CD14-positive monocyte (primary cell): ENCODE measurements around the gene PHAF1. TPM values are rescaled to one million over a fixed set of nuclear protein-coding genes. Genes with fewer than 3 reads are reported as not detected.

Experiments
- DNase-seq, 3 donors: peaks; one replicate each; pipeline ENCODE4 v3.0.0-alpha.2; 2011 to 2022
- H2AFZ ChIP-seq: 2 replicates; pipeline ENCODE4 v1.6.0; 2012; ENCODE audit warnings: mild to moderate bottlenecking, low read depth, low read length, inconsistent platforms; ENCODE audit not compliant: insufficient read depth, poor library complexity, severe bottlenecking
- H3K27ac ChIP-seq, 2 donors: 1 replicate in 1 of 2; 2 replicates in 1 of 2; pipeline ENCODE4 v1.5.1; 2012 to 2013; ENCODE audit warnings: low read length in 2 of 2, control low read depth in 1 of 2, inconsistent platforms in 1 of 2, low read depth in 1 of 2, mild to moderate bottlenecking in 1 of 2
- H3K27me3 ChIP-seq, 2 donors: one replicate each; pipeline versions ENCODE4 v1.6.0 to v1.6.1; 2011 to 2013; ENCODE audit warnings: low read length in 2 of 2; ENCODE audit not compliant: control insufficient read depth in 2 of 2, insufficient read depth in 2 of 2
- H3K36me3 ChIP-seq, 2 donors: replicated peaks in 1 of 2; 1 replicate in 1 of 2; 2 replicates in 1 of 2; pipeline versions ENCODE4 v1.5.1 to v1.6.1; 2012 to 2013; ENCODE audit warnings: low read length in 2 of 2, control low read depth in 1 of 2, inconsistent platforms in 1 of 2, mild to moderate bottlenecking in 1 of 2; ENCODE audit not compliant: insufficient read depth in 2 of 2, control insufficient read depth in 1 of 2
- H3K4me1 ChIP-seq, 2 donors: 1 replicate in 1 of 2; 2 replicates in 1 of 2; pipeline versions ENCODE4 v1.5.1 to v1.6.1; 2012 to 2013; ENCODE audit warnings: low read length in 2 of 2, control low read depth in 1 of 2, inconsistent platforms in 1 of 2, mild to moderate bottlenecking in 1 of 2, moderate library complexity in 1 of 2; ENCODE audit not compliant: insufficient read depth in 2 of 2, control insufficient read depth in 1 of 2
- H3K4me2 ChIP-seq: replicated peaks from 2 replicates; pipeline ENCODE3; 2012; ENCODE audit warnings: low read length, moderate library complexity, mild to moderate bottlenecking; ENCODE audit not compliant: poor library complexity, severe bottlenecking; ENCODE audit errors: extremely low read depth
- H3K4me3 ChIP-seq, 3 experiments: fragments of 200-600 bp in 1 of 3; sonication (generic) in 1 of 3; replicated peaks in 1 of 3; 1 replicate in 2 of 3; 2 replicates in 1 of 3; pipeline ENCODE4 v1.5.1; 2011 to 2013; ENCODE audit warnings: low read length in 3 of 3, mild to moderate bottlenecking in 3 of 3, control low read depth in 2 of 3, low read depth in 2 of 3, inconsistent platforms in 1 of 3, moderate library complexity in 1 of 3
- H3K79me2 ChIP-seq: 2 replicates; pipeline ENCODE4 v1.6.0; 2012; ENCODE audit warnings: mild to moderate bottlenecking, control low read depth, inconsistent platforms, low read length, moderate library complexity; ENCODE audit not compliant: insufficient read depth
- H3K9ac ChIP-seq: 2 replicates; pipeline ENCODE4 v1.6.0; 2017; ENCODE audit warnings: low read length, mild to moderate bottlenecking; ENCODE audit not compliant: insufficient read depth, poor library complexity, severe bottlenecking
- H3K9me3 ChIP-seq, 2 donors: replicated peaks in 1 of 2; 1 replicate in 1 of 2; 2 replicates in 1 of 2; pipeline versions ENCODE4 v1.5.1 to v1.6.1; 2012 to 2013; ENCODE audit warnings: low read length in 2 of 2, control low read depth in 1 of 2; ENCODE audit not compliant: control insufficient read depth in 1 of 2, insufficient read depth in 1 of 2
- H4K20me1 ChIP-seq: 2 replicates; pipeline ENCODE4 v1.6.0; 2012; ENCODE audit warnings: mild to moderate bottlenecking, low read length, control low read depth, moderate library complexity; ENCODE audit not compliant: insufficient read depth
- H3K27ac Mint-ChIP-seq, 7 donors: one replicate each; pipeline ENCODE4 v1.8.0; 2020; ENCODE audit warnings: mild to moderate bottlenecking in 7 of 7, mixed read lengths in 7 of 7, moderate library complexity in 6 of 7, inconsistent platforms in 2 of 7
- H3K27me3 Mint-ChIP-seq, 3 donors: one replicate each; pipeline ENCODE4 v1.8.0; 2021 to 2022; ENCODE audit warnings: low read depth in 3 of 3, mild to moderate bottlenecking in 3 of 3, mixed read lengths in 3 of 3, moderate library complexity in 3 of 3, inconsistent platforms in 1 of 3
- H3K36me3 Mint-ChIP-seq, 2 donors: one replicate each; pipeline ENCODE4 v1.8.0; 2020; ENCODE audit warnings: mixed read lengths in 2 of 2, inconsistent platforms in 1 of 2, mild to moderate bottlenecking in 1 of 2
- H3K4me1 Mint-ChIP-seq: one replicate; pipeline ENCODE4 v1.8.0; 2020; ENCODE audit warnings: mild to moderate bottlenecking, mixed read lengths
- H3K4me3 Mint-ChIP-seq, 2 donors: one replicate each; pipeline ENCODE4 v1.8.0; 2020; ENCODE audit warnings: mild to moderate bottlenecking in 2 of 2, mixed read lengths in 2 of 2, moderate library complexity in 1 of 2
- H3K9me3 Mint-ChIP-seq, 7 donors: one replicate each; pipeline ENCODE4 v1.8.0; 2020 to 2022; ENCODE audit warnings: mixed read lengths in 7 of 7, mild to moderate bottlenecking in 6 of 7, moderate library complexity in 6 of 7, inconsistent platforms in 2 of 7
- WGBS: methylation state at CpG from one replicate; pipeline ENCODE4 v1.1.5; 2013; ENCODE audit warnings: missing lambda C conversion rate; ENCODE audit not compliant: insufficient coverage; 5-methylcytosine and 5-hydroxymethylcytosine counted together
- intact Hi-C, 2 donors: fragments of 100-400 bp; cut with micrococcal nuclease; formaldehyde crosslinking; loops; one replicate each; pipeline versions ENCODE4 v1.15.0 to v1.15.1; 2023
- polyA plus RNA-seq, 3 donors: library from polyadenylated mRNA; depleted of rRNA in 1 of 3; unstranded in 2 of 3; stranded (reverse) in 1 of 3; fragments of 300-500 nt in 2 of 3; fragments of >200 nt in 1 of 3; fragmentation: Illumina TruSeq in 2 of 3; gene quantifications; 1 replicate in 2 of 3; 2 replicates in 1 of 3; pipeline ENCODE4 v1.2.3, GENCODE V29; 2012 to 2021
- TF ChIP-seq, protein P1 (sequence below): fragments of 200-600 bp; IDR thresholded peaks from one replicate; pipeline ENCODE4 v1.8.0; 2022; ENCODE audit warnings: antibody characterized with exemption, mild to moderate bottlenecking

PHAF1 gene
- polyA plus RNA-seq, 3 donors = 18.8 to 68.2 (median 26.5) TPM

DNA sequence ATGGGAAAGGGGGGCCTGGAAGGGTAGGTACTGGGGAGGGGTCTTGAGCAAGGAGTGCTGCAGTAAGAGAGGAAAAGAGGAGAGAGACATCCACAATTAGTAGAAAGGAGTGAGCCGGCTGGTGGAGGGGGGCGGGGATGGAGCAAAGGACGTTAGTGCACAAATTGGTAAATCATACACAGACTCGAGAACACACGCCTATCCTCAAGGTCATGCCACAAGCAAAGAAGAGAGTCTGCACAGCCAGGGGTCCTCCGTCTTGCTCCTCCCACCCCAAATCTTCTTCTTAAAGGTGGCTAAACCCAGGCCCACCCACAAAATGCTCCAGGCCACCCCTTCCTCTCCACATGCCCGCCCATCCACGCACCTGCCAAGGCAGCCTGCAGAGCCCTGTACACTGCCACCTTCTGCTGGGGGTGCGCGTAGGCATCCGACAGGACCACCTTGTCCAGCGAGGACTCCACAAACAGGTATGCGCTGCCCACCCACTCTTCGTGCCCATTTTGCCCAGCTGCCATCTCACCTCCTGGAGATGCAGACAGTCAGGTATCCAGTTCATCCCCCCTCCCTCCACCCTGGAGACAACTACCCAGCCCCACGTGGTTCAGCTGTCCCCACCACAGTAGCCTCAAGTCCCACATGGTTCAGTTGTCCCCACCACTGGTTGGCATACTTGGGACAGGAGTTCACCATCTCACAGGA lies 46.6 kb downstream of the PHAF1 start:
- Histone ChIP-seq H3K27me3 (peaks cover 5 to 43% of the 10 kb centered on the region in 2 donors), H3K4me2 (no peak overlapping the region), H3K4me1 (peaks cover 36 to 46% of the 10 kb centered on the region in 2 donors), H3K9me3 (peaks cover 0 to 3% of the 10 kb centered on the region in 2 donors), H3K4me3 (no peak overlapping the region), H3K27ac (no peak overlapping the region), H4K20me1 (peaks cover 76% of the 10 kb centered on the region), H2AFZ (no peak overlapping the region), H3K36me3 (no peaks in the 10 kb centered on the region), H3K79me2 (no peaks in the 10 kb centered on the region), H3K9ac (no peak overlapping the region)
- 82% methylated on average over 13 of the region's 15 CpGs for WGBS
- TF ChIP-seq, protein P1, sequence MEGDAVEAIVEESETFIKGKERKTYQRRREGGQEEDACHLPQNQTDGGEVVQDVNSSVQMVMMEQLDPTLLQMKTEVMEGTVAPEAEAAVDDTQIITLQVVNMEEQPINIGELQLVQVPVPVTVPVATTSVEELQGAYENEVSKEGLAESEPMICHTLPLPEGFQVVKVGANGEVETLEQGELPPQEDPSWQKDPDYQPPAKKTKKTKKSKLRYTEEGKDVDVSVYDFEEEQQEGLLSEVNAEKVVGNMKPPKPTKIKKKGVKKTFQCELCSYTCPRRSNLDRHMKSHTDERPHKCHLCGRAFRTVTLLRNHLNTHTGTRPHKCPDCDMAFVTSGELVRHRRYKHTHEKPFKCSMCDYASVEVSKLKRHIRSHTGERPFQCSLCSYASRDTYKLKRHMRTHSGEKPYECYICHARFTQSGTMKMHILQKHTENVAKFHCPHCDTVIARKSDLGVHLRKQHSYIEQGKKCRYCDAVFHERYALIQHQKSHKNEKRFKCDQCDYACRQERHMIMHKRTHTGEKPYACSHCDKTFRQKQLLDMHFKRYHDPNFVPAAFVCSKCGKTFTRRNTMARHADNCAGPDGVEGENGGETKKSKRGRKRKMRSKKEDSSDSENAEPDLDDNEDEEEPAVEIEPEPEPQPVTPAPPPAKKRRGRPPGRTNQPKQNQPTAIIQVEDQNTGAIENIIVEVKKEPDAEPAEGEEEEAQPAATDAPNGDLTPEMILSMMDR = no peak
- peaks cover 49% of the 10 kb centered on the region for H3K4me1 Mint-ChIP-seq
- H3K9me3 Mint-ChIP-seq = peaks cover 0 to 8% (median 3%) of the 10 kb centered on the region in 7 donors
- intact Hi-C loops = loop anchor here (5.0 kb wide), 2 partner anchors 139 to 199 kb away; no protein-coding TSS in a partner anchor
- H3K27me3 Mint-ChIP-seq = peaks cover 51 to 63% (median 52%) of the 10 kb centered on the region in 3 donors
- DNase-seq = no peak
- no peak overlapping the region for H3K27ac Mint-ChIP-seq
- peaks cover 6% of the 10 kb centered on the region in 2 donors for H3K36me3 Mint-ChIP-seq
- H3K4me3 Mint-ChIP-seq = peak overlapping the region in 1 of 2 donors; percentile 42

DNA sequence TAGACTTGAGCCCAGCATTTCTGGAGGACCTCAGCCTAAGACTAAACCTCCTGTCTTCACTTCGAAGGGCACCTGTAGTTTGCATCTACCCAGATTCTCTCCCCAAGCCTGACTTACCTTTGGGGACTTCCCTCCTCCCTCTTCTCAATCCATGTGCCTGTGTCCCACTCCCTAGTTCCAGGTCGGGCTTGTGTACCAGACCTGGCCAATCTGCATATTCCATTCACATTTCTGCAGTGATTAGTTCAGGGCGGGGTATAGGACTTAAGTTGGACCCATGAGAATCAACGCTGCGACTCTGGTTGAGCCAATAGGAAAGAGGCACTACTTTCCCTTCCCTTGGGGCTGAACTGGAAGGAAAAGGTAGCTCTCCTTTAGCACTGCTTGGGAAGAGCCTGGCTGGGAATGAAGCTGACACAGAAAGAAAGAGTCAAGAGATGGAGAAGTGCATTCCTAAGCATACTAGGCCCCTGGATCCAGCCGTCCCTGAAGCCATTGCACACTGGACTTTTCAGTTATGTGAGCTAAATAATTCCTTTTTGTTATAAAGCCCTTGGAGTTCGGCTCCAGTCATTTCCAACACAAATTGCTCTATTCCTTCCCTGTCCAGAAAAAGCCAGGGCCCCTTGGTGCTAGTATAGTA lies 47.5 kb downstream of the PHAF1 start:
- peaks cover 5 to 43% of the 10 kb centered on the region in 2 donors for H3K27me3 ChIP-seq
- H2AFZ ChIP-seq = no peak overlapping the region
- Mint-ChIP-seq H3K36me3 (peaks cover 7% of the 10 kb centered on the region in 2 donors), H3K27me3 (peaks cover 50 to 63% (median 52%) of the 10 kb centered on the region in 3 donors), H3K4me1 (peaks cover 55% of the 10 kb centered on the region), H3K4me3 (peak overlapping the region in 1 of 2 donors; percentile 47), H3K9me3 (peaks cover 0 to 9% (median 4%) of the 10 kb centered on the region in 7 donors), H3K27ac (peak overlapping the region in 1 of 7 donors; percentile 26)
- 88% methylated on average over 5 of the region's 7 CpGs for WGBS
- H3K4me2 ChIP-seq = no peak overlapping the region
- no peak for DNase-seq
- H3K4me1 ChIP-seq = peaks cover 45 to 55% of the 10 kb centered on the region in 2 donors
- H3K4me3 ChIP-seq = no peak overlapping the region
- no peaks in the 10 kb centered on the region for H3K79me2 ChIP-seq
- no peaks in the 10 kb centered on the region for H3K36me3 ChIP-seq
- H3K27ac ChIP-seq = no peak overlapping the region
- intact Hi-C loops = loop anchor here (5.0 kb wide), 2 partner anchors 140 to 200 kb away; no protein-coding TSS in a partner anchor
- TF ChIP-seq, protein P1 = no peak
- peaks cover 80% of the 10 kb centered on the region for H4K20me1 ChIP-seq
- peaks cover 0 to 9% of the 10 kb centered on the region in 2 donors for H3K9me3 ChIP-seq
- H3K9ac ChIP-seq = no peak overlapping the region
